Measurements from ENCODE around the gene RNF144A.

- TF ChIP-seq, protein P1, sequence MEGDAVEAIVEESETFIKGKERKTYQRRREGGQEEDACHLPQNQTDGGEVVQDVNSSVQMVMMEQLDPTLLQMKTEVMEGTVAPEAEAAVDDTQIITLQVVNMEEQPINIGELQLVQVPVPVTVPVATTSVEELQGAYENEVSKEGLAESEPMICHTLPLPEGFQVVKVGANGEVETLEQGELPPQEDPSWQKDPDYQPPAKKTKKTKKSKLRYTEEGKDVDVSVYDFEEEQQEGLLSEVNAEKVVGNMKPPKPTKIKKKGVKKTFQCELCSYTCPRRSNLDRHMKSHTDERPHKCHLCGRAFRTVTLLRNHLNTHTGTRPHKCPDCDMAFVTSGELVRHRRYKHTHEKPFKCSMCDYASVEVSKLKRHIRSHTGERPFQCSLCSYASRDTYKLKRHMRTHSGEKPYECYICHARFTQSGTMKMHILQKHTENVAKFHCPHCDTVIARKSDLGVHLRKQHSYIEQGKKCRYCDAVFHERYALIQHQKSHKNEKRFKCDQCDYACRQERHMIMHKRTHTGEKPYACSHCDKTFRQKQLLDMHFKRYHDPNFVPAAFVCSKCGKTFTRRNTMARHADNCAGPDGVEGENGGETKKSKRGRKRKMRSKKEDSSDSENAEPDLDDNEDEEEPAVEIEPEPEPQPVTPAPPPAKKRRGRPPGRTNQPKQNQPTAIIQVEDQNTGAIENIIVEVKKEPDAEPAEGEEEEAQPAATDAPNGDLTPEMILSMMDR (conservative IDR thresholded peaks at IDR 0.05; ENCODE audit: low read depth, low read length) = no peak
- TF ChIP-seq EZH2 (IDR thresholded peaks at IDR 0.05; ENCODE audit: borderline replicate concordance, low read depth, low read length, poor library complexity, severe bottlenecking) = no peak
Observed at GRCh38 chr2:6887751-6888192, 29.4 kb upstream of the RNF144A start.

All from A673 (cell line).